Measurements from ENCODE around the gene HSP90AA1.
A peak's percentile ranks its signal among the peaks of the same experiment; 100 is the strongest.
"Not testable (repeated sequence)": the region's sequence is repeated elsewhere in the genome, so short reads cannot be mapped to it uniquely, and the experiment has no call there.

Gene HSP90AA1

GRCh38 chr14:102092806-102093205, 6.0 kb upstream of the HSP90AA1 start:
- DNase-seq: no peak

- DNase-seq: no peak
These were observed 3.9 kb upstream of the HSP90AA1 start for GRCh38 chr14:102090713-102091112.

- DNase-seq: no peak
These were observed 2.9 kb upstream of the HSP90AA1 start for GRCh38 chr14:102089621-102090343.

- DNase-seq: peak; percentile 78
These were observed 1.4 kb upstream of the HSP90AA1 start for GRCh38 chr14:102088012-102088792.

- no peak for DNase-seq
These were observed 843 bp upstream of the HSP90AA1 start for GRCh38 chr14:102087762-102088011.

GRCh38 chr14:102086709-102086971, 204 bp downstream of the HSP90AA1 start:
- no peak for DNase-seq

GRCh38 chr14:102085948-102086708, 716 bp downstream of the HSP90AA1 start:
- DNase-seq: peak; percentile 59

GRCh38 chr14:102085488-102085887, 1.4 kb downstream of the HSP90AA1 start:
- DNase-seq: no peak

GRCh38 chr14:102084931-102085330, 1.9 kb downstream of the HSP90AA1 start:
- no peak for DNase-seq

GRCh38 chr14:102084522-102084921, 2.3 kb downstream of the HSP90AA1 start:
- not testable (repeated sequence) for DNase-seq

GRCh38 chr14:102081231-102082080, 5.4 kb downstream of the HSP90AA1 start:
- DNase-seq: no peak

- no peak for DNase-seq
These were observed 6.4 kb downstream of the HSP90AA1 start for GRCh38 chr14:102080183-102081080.

GRCh38 chr14:102079700-102079979, 7.2 kb downstream of the HSP90AA1 start:
- DNase-seq: no peak

- DNase-seq: no peak
These were observed 7.8 kb downstream of the HSP90AA1 start for GRCh38 chr14:102078831-102079699.

GRCh38 chr14:102078361-102078791, 8.5 kb downstream of the HSP90AA1 start:
- DNase-seq: not testable (repeated sequence)

- DNase-seq: no peak
These were observed 9.5 kb downstream of the HSP90AA1 start for GRCh38 chr14:102077382-102077709.

- DNase-seq: no peak
These were observed 11.7 kb downstream of the HSP90AA1 start for GRCh38 chr14:102075155-102075554.

- no peak for DNase-seq
These were observed 12.4 kb downstream of the HSP90AA1 start for GRCh38 chr14:102074415-102074964.

GRCh38 chr14:102071283-102071998, 15.4 kb downstream of the HSP90AA1 start:
- DNase-seq: no peak

GRCh38 chr14:102066041-102066451, 20.8 kb downstream of the HSP90AA1 start:
- DNase-seq: no peak

Data from femur (tissue), 1 donor.